Esophagus squamous epithelium (tissue), 5 donors: ENCODE results near the gene LRRC8E. TPM values are rescaled to one million over a fixed set of nuclear protein-coding genes. Genes with fewer than 3 reads are reported as not detected.
A peak's percentile ranks its signal among the peaks of the same experiment; 100 is the strongest.

Experiments
- DNase-seq: peaks from one replicate; lab custom pipeline; 2025; lab: John Stamatoyannopoulos, UW
- H3K27ac ChIP-seq, 4 donors: fragments of 200-600 bp; sonication (generic); one replicate each; pipeline ENCODE4 v1.5.1; 2016 to 2019; ENCODE audit warnings: mild to moderate bottlenecking in 1 of 4
- H3K27me3 ChIP-seq, 4 donors: fragments of 200-600 bp; sonication (generic); 1 replicate in 3 of 4; 2 replicates in 1 of 4; pipeline versions ENCODE4 v1.5.1 to v1.6.0; 2017 to 2021; ENCODE audit warnings: antibody characterized with exemption in 1 of 4
- H3K36me3 ChIP-seq, 3 donors: fragments of 200-600 bp; sonication (generic); one replicate each; pipeline ENCODE4 v1.5.1; 2016 to 2019
- H3K4me1 ChIP-seq, 3 donors: fragments of 200-600 bp; sonication (generic); one replicate each; pipeline ENCODE4 v1.5.1; 2017 to 2019
- H3K4me3 ChIP-seq, 4 donors: fragments of 200-600 bp; sonication (generic); 1 replicate in 3 of 4; 2 replicates in 1 of 4; pipeline ENCODE4 v1.5.1; 2016 to 2019; ENCODE audit warnings: mild to moderate bottlenecking in 2 of 4, moderate library complexity in 1 of 4
- H3K9me3 ChIP-seq, 3 donors: fragments of 200-600 bp; sonication (generic); one replicate each; pipeline ENCODE4 v1.5.1; 2016 to 2019
- CTCF ChIP-seq, 6 experiments: fragments of 450-650 bp in 4 of 6; fragments of 200-600 bp in 2 of 6; sonication (generic) in 2 of 6; IDR thresholded peaks; one replicate each; pipeline ENCODE4 v1.5.1; 2016 to 2019; ENCODE audit warnings: antibody characterized with exemption in 6 of 6, mild to moderate bottlenecking in 4 of 6, moderate library complexity in 4 of 6
- POLR2A ChIP-seq, 4 donors: fragments of 450-650 bp; IDR thresholded peaks; one replicate each; pipeline ENCODE4 v1.6.1; 2017; ENCODE audit warnings: antibody characterized with exemption in 4 of 4, mild to moderate bottlenecking in 4 of 4, moderate library complexity in 3 of 4
- WGBS, 2 donors: methylation state at CpG; one replicate each; pipeline ENCODE4 v1.1.5; 2018; 5-methylcytosine and 5-hydroxymethylcytosine counted together
- intact Hi-C: fragments of 100-400 bp; cut with DNase I; formaldehyde crosslinking; loops from one replicate; pipeline ENCODE4 v1.15.0; 2022
- total RNA-seq, 4 donors: library from RNA; depleted of rRNA; stranded (reverse); fragments of >200 nt; gene quantifications; one replicate each; pipeline ENCODE4 v1.1.0, GENCODE V29; 2016
- donor health status: DM: yes; HTN: yes; CAD: no.

LRRC8E gene
- total RNA-seq, 4 donors from 2014 or later = 7.6 to 17.0 (median 9.5) TPM

- peaks cover 29 to 84% (median 41%) of the 10 kb centered on the region in 3 donors for H3K4me1 ChIP-seq
- WGBS, 2 donors = 51 to 52% methylated on average over 11 of the region's 11 CpGs
- H3K9me3 ChIP-seq = no peaks in the 10 kb centered on the region
- no peak for TF ChIP-seq POLR2A (IDR thresholded peaks at IDR 0.05)
- DNase-seq = no peak
- no peak overlapping the region for H3K4me3 ChIP-seq
- intact Hi-C loops = no loop called here
- peak overlapping the region in 2 of 4 donors; percentile 4 to 58 for H3K27ac ChIP-seq
- H3K36me3 ChIP-seq = no peaks in the 10 kb centered on the region
- peaks cover 11 to 68% (median 21%) of the 10 kb centered on the region in 4 donors for H3K27me3 ChIP-seq
Observed at GRCh38 chr19:7870571-7871436, 17.5 kb upstream of the LRRC8E start.

- Histone ChIP-seq H3K9me3 (no peaks in the 10 kb centered on the region), H3K4me1 (peaks cover 28 to 76% (median 41%) of the 10 kb centered on the region in 3 donors), H3K27ac (peak overlapping the region in 3 of 4 donors; percentile 18 to 58 (median 23)), H3K27me3 (peaks cover 11 to 70% (median 21%) of the 10 kb centered on the region in 4 donors), H3K36me3 (no peaks in the 10 kb centered on the region), H3K4me3 (peak overlapping the region in 3 of 4 donors; percentile 15 to 44 (median 27))
- 7% methylated on average over 33 of the region's 33 CpGs for WGBS, 2 donors
- DNase-seq = no peak
- TF ChIP-seq POLR2A (IDR thresholded peaks at IDR 0.05) = no peak
- intact Hi-C loops = no loop called here
Observed at GRCh38 chr19:7871437-7872305, 16.6 kb upstream of the LRRC8E start.

GRCh38 chr19:7872306-7873204, 15.8 kb upstream of the LRRC8E start:
- intact Hi-C loops = no loop called here

GRCh38 chr19:7873304-7874075, 14.8 kb upstream of the LRRC8E start:
- TF ChIP-seq POLR2A (IDR thresholded peaks at IDR 0.05) (no peak), CTCF (IDR thresholded peaks at IDR 0.05) (no peak)
- Histone ChIP-seq H3K36me3 (no peaks in the 10 kb centered on the region), H3K27me3 (peaks cover 11 to 58% (median 21%) of the 10 kb centered on the region in 4 donors), H3K4me1 (peaks cover 25 to 65% (median 39%) of the 10 kb centered on the region in 3 donors), H3K27ac (no peak overlapping the region), H3K4me3 (peak overlapping the region in 2 of 4 donors; percentile 26 to 54), H3K9me3 (no peaks in the 10 kb centered on the region)
- 17 to 38% methylated on average over 5 to 25 of the region's 53 CpGs for WGBS, 2 donors
- intact Hi-C loops = no loop called here
- DNase-seq = no peak

More at GRCh38 chr19:7872306-7873204, 15.8 kb upstream of the LRRC8E start:
- WGBS, 2 donors = 32 to 69% methylated on average over 8 to 19 of the region's 47 CpGs
- Histone ChIP-seq H3K4me3 (peak overlapping the region in 2 of 4 donors; percentile 27 to 44), H3K27me3 (peaks cover 11 to 67% (median 21%) of the 10 kb centered on the region in 4 donors), H3K36me3 (no peaks in the 10 kb centered on the region), H3K4me1 (peaks cover 28 to 73% (median 41%) of the 10 kb centered on the region in 3 donors), H3K9me3 (no peaks in the 10 kb centered on the region), H3K27ac (no peak overlapping the region)
- no peak for DNase-seq
- TF ChIP-seq POLR2A (IDR thresholded peaks at IDR 0.05) (no peak), CTCF (IDR thresholded peaks at IDR 0.05) (no peak)
